MM.1S (cell line): Measurements from ENCODE around the gene MRAP2.
"Not testable (repeated sequence)": the region's sequence is repeated elsewhere in the genome, so short reads cannot be mapped to it uniquely, and the experiment has no call there.

Source experiments
- DNase-seq: peaks from one replicate; pipeline ENCODE4 v3.0.0-alpha.2; 2015
- H2AFZ ChIP-seq: fragments of 300-600 bp; sonication (generic); 2 replicates; pipeline ENCODE4 v1.6.0; 2016; ENCODE audit warnings: antibody characterized with exemption, low read length
- H3F3A ChIP-seq: fragments of 300-600 bp; sonication (generic); 2 replicates; pipeline ENCODE4 v1.6.1; 2016; ENCODE audit warnings: mild to moderate bottlenecking, antibody characterized with exemption, low read length, moderate library complexity, mixed read lengths; ENCODE audit not compliant: insufficient read depth
- H3K27ac ChIP-seq: fragments of 300-600 bp; sonication (generic); 2 replicates; pipeline ENCODE4 v1.5.1; 2016; ENCODE audit warnings: mild to moderate bottlenecking, low read length
- H3K27me3 ChIP-seq: fragments of 300-600 bp; sonication (generic); replicated peaks from 2 replicates; pipeline ENCODE4 v1.6.0; 2016; ENCODE audit warnings: low read length; ENCODE audit not compliant: insufficient read depth
- H3K36me3 ChIP-seq: fragments of 300-600 bp; sonication (generic); replicated peaks from 2 replicates; pipeline ENCODE4 v1.6.1; 2016; ENCODE audit warnings: mild to moderate bottlenecking, low read length, mixed read lengths; ENCODE audit not compliant: insufficient read depth
- H3K4me1 ChIP-seq: fragments of 300-600 bp; sonication (generic); 2 replicates; pipeline ENCODE4 v1.6.1; 2016; ENCODE audit warnings: low read length, mixed read lengths
- H3K4me2 ChIP-seq: fragments of 300-600 bp; sonication (generic); 2 replicates; pipeline ENCODE4 v1.6.0; 2016; ENCODE audit warnings: low read depth, low read length
- H3K4me3 ChIP-seq: fragments of 300-600 bp; sonication (generic); 2 replicates; pipeline ENCODE4 v1.5.1; 2016; ENCODE audit warnings: low read length, mixed read lengths
- H3K79me2 ChIP-seq: fragments of 300-600 bp; sonication (generic); 2 replicates; pipeline ENCODE4 v1.6.1; 2016; ENCODE audit warnings: mixed run types, low read length, mixed read lengths
- H3K9ac ChIP-seq: fragments of 300-600 bp; sonication (generic); 2 replicates; pipeline ENCODE4 v1.6.1; 2016; ENCODE audit warnings: low read length, mixed read lengths
- H3K9me2 ChIP-seq: fragments of 300-600 bp; sonication (generic); replicated peaks from 2 replicates; pipeline ENCODE4 v1.6.1; 2016; ENCODE audit warnings: mild to moderate bottlenecking, low read length, mixed read lengths; ENCODE audit not compliant: insufficient read depth
- H3K9me3 ChIP-seq: fragments of 300-600 bp; sonication (generic); replicated peaks from 2 replicates; pipeline ENCODE4 v1.6.1; 2016; ENCODE audit warnings: mild to moderate bottlenecking, low read length, mixed read lengths; ENCODE audit not compliant: insufficient read depth
- H4K20me1 ChIP-seq: fragments of 300-600 bp; sonication (generic); 2 replicates; pipeline ENCODE4 v1.6.1; 2016; ENCODE audit warnings: mild to moderate bottlenecking, low read length, moderate library complexity, mixed read lengths; ENCODE audit not compliant: insufficient read depth
- EZH2 ChIP-seq: fragments of 300-600 bp; sonication (generic); optimal IDR thresholded peaks from 2 replicates; pipeline ENCODE3; 2017; ENCODE audit warnings: low read depth, mild to moderate bottlenecking, antibody characterized with exemption, low read length, mixed read lengths
- EZH2phosphoT487 ChIP-seq: fragments of 300-600 bp; sonication (generic); IDR thresholded peaks from 2 replicates; pipeline ENCODE4 v1.6.1; 2018; ENCODE audit warnings: antibody characterized with exemption, low read length
- TF ChIP-seq, protein P1 (sequence below): fragments of 300-600 bp; sonication (generic); IDR thresholded peaks from 2 replicates; pipeline ENCODE4 v1.5.1; 2016; ENCODE audit warnings: antibody characterized with exemption, low read length, mixed read lengths

Gene MRAP2

DNA sequence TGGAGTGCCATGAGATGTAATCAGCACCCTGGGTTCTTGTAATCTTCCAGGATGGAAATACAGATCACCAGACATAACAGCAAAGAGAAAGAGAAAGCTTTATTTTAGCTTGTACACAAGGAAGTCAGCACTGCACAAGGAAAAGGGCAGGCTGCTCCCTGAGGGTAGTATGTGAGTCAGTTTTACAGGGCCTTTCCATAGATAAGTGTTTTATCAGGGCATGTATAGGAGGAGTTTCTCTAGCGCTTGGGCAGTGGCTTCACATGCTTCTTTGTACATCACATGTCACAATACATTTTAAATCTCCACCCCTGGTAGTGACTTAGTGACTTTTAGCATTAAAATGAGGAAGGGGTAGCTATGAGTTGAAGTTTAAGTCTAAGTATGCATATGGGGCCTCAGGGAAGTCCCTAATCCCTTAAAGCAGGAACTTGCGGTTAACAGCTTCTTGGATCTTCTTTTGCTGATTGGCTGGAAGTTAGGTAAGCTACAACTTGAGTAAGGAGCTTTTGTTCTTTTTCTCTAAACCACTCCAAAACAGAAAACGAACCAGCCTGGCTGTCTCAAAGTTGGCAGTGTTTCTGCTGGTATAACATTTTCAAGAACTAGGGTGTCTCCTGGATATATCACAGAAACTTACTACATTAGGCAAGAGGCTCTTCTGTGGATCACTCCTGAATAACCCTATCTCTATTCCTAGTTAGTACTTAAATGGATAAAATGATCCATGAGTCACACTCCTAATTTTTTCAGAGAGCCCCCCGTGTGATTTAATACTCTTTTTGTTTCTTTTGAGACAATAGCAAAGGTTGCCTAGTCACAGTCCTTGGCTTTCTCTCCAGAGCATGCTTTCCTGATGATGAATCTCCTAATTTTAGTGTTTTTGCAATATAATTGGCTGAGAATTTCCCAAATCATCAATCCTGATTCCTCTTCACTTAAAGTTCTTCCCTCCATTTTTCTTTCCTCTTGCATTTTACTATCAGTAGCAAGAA lies 60.2 kb downstream of the MRAP2 start:
- Histone ChIP-seq H3K4me3 (no peak overlapping the region), H3K4me1 (no peaks in the 10 kb centered on the region), H3K9me2 (no peaks in the 10 kb centered on the region), H4K20me1 (no peaks in the 10 kb centered on the region), H3K27ac (no peak overlapping the region), H3K9ac (no peak overlapping the region), H2AFZ (0 out of 2 replicates have a peak overlapping the region, but pooled peaks have one; percentile 29), H3K9me3 (no peaks in the 10 kb centered on the region), H3K27me3 (no peaks in the 10 kb centered on the region), H3K4me2 (no peak overlapping the region), H3F3A (no peaks in the 10 kb centered on the region), H3K36me3 (no peaks in the 10 kb centered on the region), H3K79me2 (no peaks in the 10 kb centered on the region)
- TF ChIP-seq EZH2phosphoT487 (no peak), EZH2 (no peak)
- TF ChIP-seq, protein P1, sequence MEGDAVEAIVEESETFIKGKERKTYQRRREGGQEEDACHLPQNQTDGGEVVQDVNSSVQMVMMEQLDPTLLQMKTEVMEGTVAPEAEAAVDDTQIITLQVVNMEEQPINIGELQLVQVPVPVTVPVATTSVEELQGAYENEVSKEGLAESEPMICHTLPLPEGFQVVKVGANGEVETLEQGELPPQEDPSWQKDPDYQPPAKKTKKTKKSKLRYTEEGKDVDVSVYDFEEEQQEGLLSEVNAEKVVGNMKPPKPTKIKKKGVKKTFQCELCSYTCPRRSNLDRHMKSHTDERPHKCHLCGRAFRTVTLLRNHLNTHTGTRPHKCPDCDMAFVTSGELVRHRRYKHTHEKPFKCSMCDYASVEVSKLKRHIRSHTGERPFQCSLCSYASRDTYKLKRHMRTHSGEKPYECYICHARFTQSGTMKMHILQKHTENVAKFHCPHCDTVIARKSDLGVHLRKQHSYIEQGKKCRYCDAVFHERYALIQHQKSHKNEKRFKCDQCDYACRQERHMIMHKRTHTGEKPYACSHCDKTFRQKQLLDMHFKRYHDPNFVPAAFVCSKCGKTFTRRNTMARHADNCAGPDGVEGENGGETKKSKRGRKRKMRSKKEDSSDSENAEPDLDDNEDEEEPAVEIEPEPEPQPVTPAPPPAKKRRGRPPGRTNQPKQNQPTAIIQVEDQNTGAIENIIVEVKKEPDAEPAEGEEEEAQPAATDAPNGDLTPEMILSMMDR: no peak
- DNase-seq: no peak

DNA sequence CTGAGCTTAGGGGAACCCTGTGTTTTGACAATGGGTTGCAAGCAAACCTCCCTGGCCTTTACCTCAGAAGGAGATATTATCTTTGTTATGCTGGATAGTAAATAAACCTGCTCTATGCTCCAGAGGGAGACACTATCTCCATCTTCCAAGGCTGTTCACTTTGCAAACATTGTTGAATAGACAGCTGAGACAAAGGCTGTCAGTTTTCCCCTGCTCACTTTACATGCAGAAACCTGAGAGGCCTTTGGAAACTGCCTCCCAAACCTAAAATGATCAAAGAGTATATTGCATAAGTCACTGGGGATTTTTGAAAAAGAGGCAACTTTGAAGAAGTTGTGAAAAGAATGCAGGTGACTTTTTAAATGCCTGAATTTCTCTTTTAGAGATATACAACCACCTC lies 61.6 kb downstream of the MRAP2 start:
- H3K9ac ChIP-seq: no peak overlapping the region
- no peaks in the 10 kb centered on the region for H3F3A ChIP-seq
- H3K4me1 ChIP-seq: no peaks in the 10 kb centered on the region
- H3K9me2 ChIP-seq: no peaks in the 10 kb centered on the region
- DNase-seq: no peak
- no peaks in the 10 kb centered on the region for H3K79me2 ChIP-seq
- H3K27me3 ChIP-seq: no peaks in the 10 kb centered on the region
- no peak overlapping the region for H2AFZ ChIP-seq
- TF ChIP-seq EZH2 (no peak), EZH2phosphoT487 (no peak)
- TF ChIP-seq, protein P1: no peak
- no peaks in the 10 kb centered on the region for H3K36me3 ChIP-seq
- H4K20me1 ChIP-seq: no peaks in the 10 kb centered on the region
- H3K4me3 ChIP-seq: no peak overlapping the region
- H3K4me2 ChIP-seq: no peak overlapping the region
- no peak overlapping the region for H3K27ac ChIP-seq
- H3K9me3 ChIP-seq: no peaks in the 10 kb centered on the region

DNA sequence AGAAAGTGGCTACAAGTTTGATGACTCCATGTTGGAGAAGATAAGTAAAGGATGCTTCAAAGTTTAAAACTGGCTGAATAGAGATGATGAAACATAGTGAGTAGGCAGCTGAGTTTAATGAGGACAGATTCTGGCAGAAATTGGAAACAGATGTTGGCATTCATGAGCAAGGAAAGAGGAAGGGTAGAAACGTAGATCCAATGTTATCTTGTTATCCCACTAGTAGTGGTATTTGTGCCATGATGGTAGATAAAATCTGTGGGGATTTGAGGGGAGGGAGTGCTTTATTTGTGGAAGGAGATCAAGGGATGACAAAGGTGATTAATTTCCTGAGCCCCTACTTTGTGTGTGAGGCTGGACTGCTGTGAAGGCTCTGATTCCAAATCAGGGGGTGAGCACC lies 69.5 kb downstream of the MRAP2 start:
- H3K9me2 ChIP-seq: no peaks in the 10 kb centered on the region
- no peak for DNase-seq
- no peaks in the 10 kb centered on the region for H3K27me3 ChIP-seq
- H3K4me3 ChIP-seq: no peak overlapping the region
- H3K9ac ChIP-seq: no peak overlapping the region
- no peaks in the 10 kb centered on the region for H3F3A ChIP-seq
- H3K4me2 ChIP-seq: no peak overlapping the region
- no peaks in the 10 kb centered on the region for H3K4me1 ChIP-seq
- H3K9me3 ChIP-seq: no peaks in the 10 kb centered on the region
- no peaks in the 10 kb centered on the region for H4K20me1 ChIP-seq
- no peaks in the 10 kb centered on the region for H3K36me3 ChIP-seq
- no peak overlapping the region for H2AFZ ChIP-seq
- H3K79me2 ChIP-seq: no peaks in the 10 kb centered on the region
- no peak overlapping the region for H3K27ac ChIP-seq
- TF ChIP-seq, protein P1: no peak
- TF ChIP-seq EZH2phosphoT487 (no peak), EZH2 (no peak)

DNA sequence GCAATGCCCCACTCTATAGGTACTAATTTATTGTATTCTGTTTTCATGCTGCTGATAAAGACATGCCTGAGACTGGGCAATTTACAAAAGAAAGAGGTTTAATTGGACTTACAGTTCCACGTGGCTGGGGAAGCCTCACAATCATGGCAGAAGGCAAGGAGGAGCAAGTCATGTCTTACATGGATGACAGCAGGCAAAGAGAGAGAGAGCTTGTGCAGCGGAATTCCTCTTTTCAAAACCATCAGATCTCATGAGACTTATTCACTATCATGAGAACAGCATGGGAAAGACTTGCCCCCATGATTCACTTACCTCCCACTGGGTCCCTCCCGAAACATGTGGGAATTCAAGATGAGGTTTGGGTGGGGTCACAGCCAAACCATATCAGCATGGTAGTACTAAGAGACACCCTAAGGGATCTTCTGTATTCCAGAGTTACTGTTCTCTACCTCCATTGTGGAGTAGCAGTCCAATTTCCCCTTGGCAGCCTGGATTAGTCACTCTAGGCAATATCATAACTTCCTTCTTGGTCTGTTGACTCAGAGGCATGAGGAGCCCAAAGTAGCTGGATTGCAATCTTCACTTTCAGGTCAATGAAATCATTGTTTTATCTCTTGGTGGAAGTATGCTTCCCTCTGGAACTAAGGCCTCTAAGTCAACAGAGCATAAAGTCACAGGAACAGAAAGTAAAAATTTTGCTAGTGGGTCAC lies 71.8 kb downstream of the MRAP2 start:
- H3K27ac ChIP-seq, H3K4me1 ChIP-seq: not testable (repeated sequence)

More for the DNA sequence above, 71.8 kb downstream of the MRAP2 start:
- H2AFZ ChIP-seq, H3K36me3 ChIP-seq, H3K4me3 ChIP-seq, H4K20me1 ChIP-seq, H3K9ac ChIP-seq, H3F3A ChIP-seq, H3K27me3 ChIP-seq, H3K79me2 ChIP-seq, H3K9me2 ChIP-seq, DNase-seq, H3K4me2 ChIP-seq, H3K9me3 ChIP-seq: not testable (repeated sequence)
